NCI-H1694 (cell line): Measurements from ENCODE around the gene VTI1A.
"Not testable (repeated sequence)": the region's sequence is repeated elsewhere in the genome, so short reads cannot be mapped to it uniquely, and the experiment has no call there.

ENCODE experiments used
- DNase-seq: peaks from one replicate; lab custom pipeline; 2025; lab: John Stamatoyannopoulos, UW

VTI1A gene

DNA sequence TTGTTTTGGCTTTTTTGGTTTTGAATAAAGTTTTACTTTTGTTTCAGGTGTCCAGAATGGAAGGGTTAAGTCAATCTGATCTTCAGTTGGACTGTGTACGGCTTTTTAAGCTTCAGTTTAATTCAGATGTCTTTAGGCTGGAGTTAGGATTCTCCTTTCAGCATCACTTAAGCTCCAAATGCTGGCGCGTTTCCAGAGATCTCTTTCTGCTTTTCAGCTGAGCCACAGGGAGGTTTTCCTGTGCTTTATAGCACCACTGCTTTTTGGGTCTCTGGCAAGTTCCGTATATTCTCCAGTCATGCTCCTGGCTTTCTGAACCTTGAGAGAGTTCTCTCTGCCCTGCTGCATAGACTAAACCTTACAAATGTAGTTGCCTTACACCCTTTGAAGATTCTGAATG is 60.0 kb downstream of the VTI1A start:
- no peak for DNase-seq

DNA sequence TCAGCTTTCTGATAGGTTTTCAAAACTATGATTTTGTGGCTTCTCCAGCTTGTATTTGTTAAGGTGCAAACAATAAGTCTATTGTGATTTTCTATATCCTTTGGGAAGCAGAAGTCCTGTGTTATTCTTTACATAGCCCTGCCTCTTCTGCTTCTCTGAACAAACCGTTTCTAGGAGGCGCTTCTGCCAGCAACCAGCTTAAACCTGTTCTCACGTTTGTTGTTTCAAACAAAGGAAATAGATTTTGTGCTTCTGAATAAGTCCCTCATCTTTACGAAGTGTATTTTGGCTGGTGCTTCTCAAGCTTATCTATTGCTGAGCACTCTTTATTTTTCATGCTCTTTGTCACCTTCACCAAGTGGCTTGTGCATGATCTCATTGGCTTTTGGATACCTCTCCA is 61.0 kb downstream of the VTI1A start:
- DNase-seq: no peak

DNA sequence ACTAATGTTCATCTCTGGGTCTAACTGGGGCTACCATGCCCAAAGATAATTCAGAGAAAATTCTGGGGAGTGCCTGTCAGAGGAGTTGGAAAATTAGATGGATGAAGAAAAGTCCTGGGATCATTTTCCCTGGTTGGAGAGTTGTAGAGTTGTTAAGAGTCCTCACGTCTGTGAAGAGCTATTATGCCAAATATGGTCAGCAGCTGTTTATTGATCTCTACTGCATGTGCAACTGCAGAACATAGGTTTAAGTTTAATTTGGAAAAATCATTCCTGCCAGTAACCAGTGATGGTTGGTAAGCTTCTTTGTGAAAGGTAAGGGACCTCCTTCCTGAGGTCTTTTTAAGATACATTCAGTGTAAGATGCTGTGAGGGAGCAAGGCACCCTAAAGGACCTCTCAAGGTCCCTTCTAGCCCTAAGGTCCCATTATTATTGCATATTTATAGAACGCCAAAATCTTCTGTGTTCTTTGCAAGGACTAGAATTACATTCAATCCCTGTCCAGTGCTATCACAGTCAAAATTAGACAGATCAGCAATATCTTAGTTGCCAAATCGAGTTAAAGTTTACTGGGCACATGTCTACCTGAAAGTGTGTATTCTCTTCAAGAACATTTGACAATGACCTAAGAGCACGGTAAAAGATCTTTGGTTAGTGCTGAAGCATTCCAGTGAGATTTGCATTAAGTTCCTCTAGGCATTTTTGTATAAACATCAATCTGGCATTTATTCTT is 62.7 kb downstream of the VTI1A start:
- no peak for DNase-seq

DNA sequence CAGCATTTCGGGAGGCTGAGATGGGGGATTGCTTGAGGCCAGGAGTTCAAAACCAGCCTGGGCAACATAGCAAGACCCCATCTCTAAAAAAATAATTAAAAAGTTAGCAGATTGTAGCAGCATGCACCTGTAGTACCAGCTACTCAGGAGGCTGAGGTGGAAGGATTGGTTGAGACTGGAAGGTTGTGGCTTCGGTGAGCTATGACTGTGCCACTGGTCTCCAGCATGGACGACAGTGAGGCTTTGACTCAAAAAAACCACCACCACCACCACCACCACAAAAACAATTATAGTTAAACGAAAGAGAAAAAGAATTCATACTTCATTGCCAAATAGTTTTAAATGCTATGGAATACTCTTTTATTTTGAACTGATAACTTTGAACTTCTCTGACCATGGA is 63.4 kb downstream of the VTI1A start:
- DNase-seq: no peak

DNA sequence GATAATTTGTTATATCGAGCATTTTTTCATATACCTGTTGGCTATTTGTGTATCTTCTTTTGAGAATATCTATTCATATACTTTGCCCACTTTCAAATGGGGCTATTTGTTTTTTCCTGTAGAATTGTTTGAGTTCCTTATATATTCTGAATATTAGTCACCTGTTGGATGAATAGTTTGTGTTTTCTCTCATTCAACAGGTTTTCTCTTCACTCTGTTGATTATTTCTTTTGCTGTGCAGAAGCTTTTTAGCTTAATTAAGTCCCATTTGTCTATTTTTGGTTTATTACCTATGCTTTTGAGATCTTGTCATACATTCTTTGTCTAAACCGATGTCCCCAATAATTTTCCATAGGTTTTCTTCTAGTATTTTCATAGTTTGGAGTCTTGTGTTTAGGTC is 65.3 kb downstream of the VTI1A start:
- DNase-seq: no peak

DNA sequence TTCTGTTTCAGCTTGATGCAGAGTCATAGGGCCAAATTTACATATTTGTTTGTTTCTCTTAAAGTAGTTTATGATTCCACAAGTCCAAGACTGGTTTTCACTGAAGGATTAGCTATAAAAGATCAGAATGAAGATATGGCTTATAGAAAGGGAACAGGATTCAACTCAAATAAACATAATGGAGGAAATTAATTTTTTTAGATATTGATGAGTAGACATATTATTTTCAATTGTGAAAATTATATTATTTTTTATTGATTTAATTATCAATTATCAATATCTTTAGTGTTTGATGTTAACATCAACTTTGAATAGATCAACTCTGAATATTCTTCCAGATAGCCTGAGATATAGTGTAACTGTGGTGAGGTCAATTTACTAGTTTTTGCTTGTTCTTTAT is 68.1 kb downstream of the VTI1A start:
- no peak for DNase-seq

DNA sequence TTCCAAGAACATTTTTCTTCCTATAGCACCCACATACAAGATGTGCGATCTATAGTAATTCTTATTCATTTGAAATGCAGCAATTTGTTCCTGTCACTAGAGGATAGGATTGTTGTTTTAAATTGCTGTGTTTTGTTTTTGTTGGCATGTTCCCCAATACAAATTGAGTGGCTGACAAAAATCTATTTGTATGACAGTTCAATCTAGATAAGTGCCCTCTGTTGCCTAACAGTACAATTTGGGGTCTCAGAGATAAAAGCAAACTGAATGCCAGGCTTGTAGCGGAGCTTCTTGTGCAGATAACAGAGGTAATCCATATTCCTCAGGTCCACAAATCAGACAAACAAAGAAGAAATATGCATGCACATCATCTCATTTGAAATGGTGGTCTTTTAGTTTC is 68.8 kb downstream of the VTI1A start:
- no peak for DNase-seq

DNA sequence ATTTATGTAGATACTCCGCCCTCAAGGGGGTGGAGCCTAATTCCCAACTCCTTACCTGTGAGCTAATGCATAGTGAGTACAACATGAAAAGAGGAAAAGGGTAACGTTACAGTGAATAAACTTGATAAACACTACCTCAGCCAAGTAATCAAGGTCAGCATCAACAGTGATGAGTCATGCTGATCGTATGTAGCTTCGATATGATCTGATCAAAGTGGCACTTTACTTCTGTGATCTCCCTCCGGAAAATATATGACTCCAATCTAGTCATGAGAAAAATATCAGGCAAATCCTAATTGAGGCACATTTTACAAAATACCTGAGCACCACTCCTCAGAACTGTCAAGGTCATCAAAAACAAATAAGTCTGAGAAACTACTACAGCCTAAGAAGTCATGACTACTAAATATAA is 70.4 kb downstream of the VTI1A start:
- DNase-seq: no peak

DNA sequence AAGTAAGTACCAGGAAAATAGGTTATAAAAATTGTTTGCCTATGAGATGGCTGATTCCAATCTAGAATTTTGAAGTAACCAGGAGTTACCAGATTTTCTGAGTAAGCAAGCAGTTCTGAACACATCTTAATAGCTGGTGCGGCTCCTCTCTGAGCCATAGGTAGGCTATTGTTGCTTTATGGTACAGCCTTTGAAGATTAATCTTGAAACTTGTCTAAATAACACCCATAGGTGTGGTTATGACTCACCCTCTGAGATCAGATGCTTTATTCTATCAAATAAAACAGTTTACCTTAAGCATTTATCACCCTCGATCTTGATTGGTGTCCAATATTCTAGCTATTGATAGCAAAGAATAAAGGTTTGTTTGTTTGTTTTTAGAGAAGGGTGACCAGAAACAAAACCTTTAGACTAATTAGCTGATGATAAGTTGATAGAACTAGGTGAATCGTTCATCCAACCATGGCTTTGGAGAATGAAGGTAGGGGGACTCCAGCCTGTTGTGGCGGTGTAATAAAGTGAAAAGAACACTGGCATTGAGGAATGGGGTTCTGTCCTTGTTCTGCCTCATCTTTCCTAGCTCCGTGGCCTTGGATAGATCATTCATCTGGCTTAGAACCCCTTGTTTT is 72.2 kb downstream of the VTI1A start:
- no peak for DNase-seq

DNA sequence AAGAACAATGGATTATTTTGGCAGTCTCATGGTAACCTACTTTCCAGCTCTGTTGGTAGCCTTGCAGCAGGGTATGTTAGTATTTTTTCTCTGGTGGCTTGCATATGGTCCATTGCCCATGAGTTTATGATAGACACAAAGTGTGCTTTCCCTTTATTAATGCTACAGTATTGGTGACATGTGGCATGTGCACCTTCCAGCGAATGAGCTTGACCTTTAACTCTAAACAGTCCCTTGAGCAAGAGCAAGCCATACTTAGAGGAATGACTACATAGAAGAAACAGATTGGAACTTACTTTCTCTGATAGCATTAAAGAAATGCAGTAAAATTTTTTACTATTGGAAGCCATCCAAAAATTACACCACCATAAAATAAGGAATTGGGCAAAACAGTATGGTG is 73.9 kb downstream of the VTI1A start:
- no peak for DNase-seq

DNA sequence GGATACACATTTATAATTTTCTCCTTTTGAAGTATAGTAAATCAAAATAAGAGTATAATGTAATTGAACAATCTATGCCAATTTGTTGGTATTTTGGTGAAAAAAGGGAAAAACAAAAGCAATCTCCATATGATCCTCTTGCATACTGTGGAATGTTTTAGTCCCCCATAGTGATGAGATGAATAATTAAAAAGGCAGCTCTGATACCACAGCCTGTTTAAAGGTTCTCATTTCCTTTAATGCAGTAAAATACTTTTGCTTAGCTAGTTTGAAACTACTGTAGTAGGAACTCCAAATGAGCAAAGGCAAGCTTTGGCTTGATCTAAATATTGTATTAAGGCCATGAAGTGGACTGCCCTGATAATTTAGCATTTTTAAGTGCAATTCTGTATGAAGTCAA is 77.6 kb downstream of the VTI1A start:
- no peak for DNase-seq

DNA sequence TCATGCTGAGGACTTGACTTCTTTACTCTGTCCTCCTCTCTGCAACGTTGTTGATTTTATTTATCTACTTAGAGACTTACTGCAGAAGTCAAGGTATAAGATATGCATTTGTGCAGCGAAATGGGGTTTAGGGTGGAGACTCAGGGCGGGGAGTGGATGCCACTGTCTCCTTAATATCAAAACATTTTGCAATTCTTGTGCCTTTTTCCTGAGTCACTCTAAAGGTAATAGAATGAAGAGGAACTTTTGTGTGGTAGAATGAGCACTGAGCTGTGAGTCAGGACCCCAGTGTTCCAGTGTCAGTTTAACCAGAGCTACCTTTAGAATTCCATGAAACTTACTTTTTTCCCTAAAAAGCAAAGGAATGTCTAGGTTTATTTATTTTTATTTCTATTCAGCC is 78.2 kb downstream of the VTI1A start:
- DNase-seq: no peak

DNA sequence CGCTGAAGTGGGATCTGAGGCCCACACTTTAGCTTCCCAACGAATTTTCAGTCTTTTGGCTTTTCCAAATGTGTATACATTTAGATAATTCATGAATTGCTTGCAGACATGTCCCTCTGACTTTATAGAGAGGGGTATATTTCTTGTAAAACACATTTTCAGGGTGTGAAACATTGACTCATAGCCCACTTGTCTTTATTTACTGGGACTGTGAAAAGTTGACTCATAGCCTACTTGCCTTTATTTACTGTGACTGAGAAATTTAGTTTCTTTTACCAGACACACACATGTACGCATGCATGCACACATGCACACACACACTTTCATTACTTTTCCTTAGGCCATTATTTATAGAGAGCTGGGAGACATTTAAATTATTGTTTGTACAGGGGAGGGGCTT is 79.1 kb downstream of the VTI1A start:
- DNase-seq: no peak

DNA sequence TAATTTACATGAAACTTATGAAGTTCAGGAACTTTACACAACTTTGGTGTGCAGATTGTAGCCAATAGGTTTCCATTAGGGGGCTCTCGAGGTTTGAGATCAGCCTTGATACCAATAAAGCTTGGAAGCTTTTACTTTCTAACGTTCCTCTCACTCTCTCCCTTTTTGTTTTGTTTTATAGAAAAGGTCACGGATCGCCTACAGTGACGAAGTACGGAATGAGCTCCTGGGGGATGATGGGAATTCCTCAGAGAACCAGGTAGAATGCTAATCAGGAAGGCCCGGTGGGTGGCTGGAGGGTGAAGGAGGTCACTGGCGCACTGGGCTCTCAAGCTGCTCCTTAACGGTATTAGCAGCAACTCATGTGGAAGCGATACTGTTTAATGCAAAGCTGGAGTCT is 79.9 kb downstream of the VTI1A start:
- no peak for DNase-seq

DNA sequence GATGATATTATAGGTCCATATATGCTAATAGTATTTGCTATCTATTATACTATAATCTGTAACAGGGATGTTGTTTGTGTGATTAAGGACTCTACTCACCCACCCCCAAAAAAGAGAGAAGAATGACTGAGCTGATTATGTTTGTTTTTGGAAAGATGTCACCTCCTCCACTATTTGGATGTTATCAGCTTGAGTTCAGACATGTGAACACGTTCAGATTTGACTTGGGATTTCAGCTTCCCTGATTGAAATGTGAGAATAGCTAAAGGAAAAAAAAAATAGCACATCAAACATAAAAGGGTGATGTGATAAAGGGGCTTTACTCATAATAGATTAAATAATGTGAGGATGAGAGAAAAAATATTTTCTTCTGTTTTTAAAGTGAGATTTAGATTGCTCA is 81.2 kb downstream of the VTI1A start:
- no peak for DNase-seq

DNA sequence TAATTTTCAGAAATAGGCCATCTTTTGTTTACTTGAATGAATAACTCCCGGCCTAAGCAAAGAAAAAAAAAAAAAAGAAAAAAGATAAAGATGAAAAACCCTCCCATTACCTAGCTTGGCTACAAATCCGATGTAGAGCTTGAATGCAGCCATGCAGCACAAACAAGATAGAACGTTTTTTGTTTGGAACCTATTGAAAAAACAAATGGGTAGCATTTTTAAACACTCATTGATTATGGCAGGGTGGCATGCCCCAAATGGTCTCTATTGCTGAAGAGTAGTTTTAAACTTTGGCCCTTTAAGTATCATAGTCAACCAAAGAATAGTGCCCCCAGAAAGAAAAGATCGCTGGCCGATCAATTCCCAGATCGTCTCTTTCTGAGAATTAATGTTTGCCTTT is 84.4 kb downstream of the VTI1A start:
- DNase-seq: no peak

DNA sequence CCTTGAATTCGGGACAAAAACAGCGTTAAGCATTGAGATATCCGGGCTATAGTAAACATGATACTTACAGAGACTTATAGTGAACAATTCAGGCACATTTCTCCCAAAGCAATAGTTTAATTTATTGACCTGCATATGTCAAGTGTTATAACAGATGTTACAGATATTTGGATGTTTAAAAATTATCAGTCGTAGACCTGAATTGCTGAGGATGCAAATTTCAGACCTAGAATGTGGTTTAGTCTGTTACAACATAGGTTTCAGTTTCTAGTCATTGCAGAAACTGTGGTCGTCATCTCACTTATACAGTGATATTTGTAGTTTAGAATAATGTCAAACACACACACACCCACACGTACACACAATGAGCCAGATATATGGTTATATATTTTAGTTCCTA is 85.2 kb downstream of the VTI1A start:
- no peak for DNase-seq

DNA sequence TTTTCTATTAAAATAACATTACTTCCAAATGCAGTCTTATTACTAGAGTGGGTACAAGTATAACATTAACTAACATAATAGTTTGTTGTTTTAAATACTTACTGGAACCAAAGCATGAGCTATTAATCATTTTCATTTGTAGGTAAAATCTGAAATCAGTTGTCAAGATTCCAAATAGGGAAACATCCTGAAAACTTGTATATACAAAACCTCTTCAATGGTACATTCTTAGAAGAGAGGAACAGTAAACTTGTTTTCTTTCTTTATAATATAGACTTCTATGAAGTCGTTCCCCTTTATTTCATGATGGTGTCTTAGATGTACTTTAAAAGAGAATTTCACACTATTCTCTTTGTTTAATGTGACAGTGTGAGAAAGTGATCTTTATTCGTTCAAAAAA is 85.9 kb downstream of the VTI1A start:
- DNase-seq: no peak

DNA sequence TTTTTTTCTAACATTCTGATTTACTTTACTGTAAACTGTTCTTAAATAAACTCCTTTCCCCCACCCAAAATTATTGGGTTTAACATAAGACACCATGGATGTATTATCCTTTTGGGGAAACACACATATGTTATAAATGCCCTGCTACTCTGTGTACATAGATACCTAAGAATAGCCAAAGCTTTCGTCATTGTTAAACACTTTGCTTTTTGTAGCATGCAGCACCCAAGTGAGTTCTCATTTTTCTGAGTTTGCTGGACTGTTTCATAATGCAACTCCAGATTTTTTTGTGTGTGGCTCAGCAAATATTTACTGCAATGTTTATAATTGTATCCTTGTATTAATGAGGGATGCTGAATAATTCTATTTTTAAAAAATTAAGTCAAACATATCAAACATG is 86.9 kb downstream of the VTI1A start:
- DNase-seq: no peak

DNA sequence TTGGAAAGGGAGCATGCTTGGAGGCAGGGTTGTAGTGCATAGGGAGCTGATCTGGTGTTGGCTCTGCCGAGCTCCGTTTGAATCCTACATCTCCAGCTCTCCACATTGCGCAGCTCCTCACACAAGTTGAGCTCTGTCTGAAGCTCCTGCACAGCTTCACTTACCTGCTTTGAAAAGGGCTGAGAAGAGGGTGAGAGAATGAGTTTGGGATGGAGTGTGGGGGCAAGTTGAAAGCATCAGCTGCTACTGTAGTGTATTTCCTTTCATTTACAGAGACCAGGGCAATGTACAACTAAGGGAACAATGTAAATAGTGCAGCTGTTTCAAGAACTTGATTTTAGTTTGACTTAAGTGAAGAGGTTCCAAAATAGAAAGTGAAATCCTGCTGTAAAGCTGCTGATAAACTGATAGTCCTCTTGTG is 88.5 kb downstream of the VTI1A start:
- no peak for DNase-seq

DNA sequence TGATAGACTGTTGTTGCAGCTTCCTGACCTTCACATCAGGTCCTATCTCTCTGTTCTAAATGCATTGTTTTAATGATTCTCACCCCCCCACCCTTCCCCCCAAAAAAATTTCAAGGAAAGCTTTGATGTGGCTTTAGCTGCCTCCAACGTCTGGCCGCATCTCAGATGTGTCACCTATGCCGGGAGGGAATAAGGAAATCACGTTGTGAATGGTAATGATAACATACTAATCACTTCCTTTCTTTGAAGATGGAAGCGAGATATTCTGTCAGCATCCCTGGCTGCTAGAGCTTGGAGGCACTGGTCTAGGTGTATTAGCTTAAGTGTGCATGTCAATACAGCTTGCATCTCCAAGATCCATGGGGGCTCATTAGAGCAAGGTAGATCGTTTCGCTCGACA is 89.6 kb downstream of the VTI1A start:
- no peak for DNase-seq

DNA sequence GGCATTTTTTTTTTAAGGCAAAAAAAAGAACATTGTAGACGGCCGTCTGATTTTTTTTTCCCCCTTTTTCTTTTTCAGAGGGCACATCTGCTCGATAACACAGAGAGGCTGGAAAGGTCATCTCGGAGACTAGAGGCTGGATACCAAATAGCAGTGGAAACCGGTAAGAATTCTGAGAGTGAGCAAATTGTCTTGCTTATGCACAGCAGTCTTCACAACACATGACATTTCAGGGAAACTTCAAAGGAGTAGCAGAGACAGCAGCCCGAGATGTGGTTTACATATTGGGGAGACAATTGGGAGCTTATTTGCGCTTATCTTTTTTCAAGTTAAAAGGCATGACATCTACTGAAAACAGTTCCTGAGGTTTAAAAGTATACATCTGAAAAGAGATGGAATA is 91.2 kb downstream of the VTI1A start:
- DNase-seq: no peak

DNA sequence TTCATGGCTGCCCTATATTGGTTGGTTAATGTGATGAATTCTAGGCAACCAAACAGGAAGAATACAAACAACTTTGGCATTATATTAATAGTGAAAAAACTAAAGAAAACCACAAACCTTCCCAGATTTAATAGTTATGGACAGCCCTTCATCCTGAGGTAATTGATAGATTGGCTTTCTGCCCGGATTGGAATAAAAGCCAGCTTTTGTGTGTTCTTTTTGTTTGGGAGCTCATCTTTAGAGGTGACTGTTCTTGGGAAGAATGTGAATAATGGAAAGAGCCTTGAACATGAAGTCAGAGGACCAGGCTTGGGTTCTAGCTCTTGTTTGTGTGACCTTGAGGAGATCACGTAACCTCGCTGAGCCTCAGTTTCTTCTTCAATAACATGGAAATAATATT is 92.3 kb downstream of the VTI1A start:
- DNase-seq: no peak

DNA sequence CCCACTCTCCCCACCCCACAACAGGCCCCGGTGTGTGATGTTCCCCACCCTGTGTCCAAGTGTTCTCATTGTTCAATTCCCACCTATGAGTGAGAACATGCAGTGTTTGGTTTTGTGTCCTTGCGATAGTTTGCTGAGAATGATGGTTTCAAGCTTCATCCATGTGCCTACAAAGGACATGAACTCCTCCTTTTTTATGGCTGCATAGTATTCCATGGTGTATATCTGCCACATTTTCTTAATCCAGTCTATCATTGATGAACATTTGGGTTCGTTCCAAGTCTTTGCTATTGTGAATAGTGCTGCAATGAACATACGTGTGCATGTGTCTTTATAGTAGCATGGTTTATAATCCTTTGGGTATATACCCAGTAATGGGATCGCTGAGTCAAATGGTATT is 95.8 kb downstream of the VTI1A start:
- DNase-seq: not testable (repeated sequence)
